DMS79 treated with DMSO at 0.1 percent for 48 hours (cell line): ENCODE data around the gene SLC10A1.

Experiments
- DNase-seq: peaks from one replicate; lab custom pipeline; 2025; lab: John Stamatoyannopoulos, UW

Gene SLC10A1

DNA sequence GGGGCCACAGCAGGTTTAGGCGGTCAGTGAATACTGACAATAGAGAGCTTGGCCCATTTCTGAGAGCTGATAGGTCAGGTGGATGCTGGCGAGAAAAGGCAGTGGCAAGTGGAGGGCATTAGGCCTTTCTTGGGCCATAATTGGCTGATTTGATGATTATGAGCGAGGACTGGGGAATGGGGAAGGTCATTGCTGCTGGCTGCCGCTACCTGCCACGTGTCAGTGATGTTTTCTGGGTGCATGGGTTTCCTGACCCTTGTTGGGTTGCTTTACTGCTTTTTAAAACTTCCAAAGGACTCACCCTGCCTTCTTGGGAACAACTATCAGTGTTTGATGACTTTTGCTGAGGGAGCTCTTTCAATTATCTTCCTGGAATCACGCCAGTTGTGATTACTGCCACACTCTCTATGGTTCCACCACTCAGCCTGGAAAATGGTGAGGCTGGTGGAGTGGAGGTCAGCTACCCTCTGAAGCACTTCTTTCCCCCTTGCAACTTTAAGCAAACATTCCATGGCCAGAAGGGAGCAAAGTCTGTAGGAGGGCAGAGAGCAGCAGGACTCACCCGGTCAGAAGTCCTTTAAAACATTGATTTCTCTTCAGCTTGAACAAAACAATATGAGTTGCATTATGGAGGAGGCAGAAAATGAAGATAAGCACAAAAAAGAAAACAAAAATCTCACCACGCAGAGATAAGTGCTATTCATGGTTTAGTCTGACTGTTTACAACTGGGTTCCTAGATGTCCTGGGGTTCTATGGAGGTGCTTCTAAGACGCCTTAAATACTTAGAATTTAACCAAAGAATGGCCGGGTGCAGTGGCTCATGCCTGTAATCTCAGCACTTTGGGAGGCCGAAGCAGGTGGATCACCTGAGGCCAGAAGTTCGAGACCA lies 12.1 kb upstream of the SLC10A1 start:
- no peak for DNase-seq

DNA sequence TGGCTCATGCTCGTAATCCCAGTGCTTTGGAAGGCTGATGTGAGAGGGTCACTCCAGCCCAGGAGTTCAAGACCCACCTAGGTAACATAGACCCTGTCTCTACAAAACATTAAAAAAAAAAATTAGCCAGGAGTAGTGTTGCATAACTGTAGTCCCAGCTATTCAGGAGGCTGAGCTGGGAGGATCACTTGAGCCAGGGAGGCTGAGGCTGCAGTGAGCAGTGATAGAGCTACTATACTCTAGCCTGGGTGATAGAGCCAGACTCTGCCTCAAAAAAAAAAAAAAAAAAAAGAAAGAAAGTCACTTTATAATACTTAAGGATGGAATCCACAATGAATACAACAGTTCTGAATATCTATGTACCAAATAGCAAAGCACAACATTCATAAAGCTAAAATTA lies 10.2 kb upstream of the SLC10A1 start:
- no peak for DNase-seq

DNA sequence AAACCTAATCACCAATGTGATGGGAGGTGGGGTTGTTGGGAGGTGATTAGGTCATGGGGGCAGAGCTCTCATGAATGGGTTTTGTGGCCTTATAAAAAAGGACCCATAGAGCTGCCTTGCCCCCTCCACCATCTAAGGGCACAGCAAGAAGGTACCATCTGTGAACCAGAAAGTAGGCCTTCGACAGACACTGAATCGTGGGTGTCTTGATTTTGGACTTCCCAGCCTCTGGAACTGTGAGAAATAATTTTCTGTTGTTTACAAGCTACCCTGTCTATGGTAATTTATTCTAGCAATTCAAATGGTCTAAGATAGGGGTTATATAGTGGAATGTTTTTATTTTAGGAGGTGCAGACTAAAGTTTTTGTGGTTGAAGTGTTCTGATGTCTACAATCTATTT lies 7.9 kb upstream of the SLC10A1 start:
- DNase-seq = no peak

DNA sequence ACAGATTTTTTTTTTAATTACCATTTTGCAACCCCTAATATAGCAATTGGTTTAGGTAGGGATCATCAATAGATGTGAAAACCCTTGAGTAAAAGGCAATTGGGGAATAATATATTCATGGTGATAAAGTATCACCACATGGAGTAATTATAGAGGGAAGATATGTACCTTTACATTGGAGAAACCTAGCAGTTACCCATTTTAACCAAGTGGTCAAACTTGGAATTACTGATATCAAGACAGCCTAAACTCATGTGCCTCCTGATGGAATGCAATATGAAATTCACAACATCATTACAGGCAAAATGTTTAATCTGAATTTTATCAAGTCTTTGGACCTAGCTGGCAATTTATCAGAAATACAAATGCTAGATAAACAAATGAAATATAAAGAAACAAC lies 6.7 kb upstream of the SLC10A1 start:
- no peak for DNase-seq

DNA sequence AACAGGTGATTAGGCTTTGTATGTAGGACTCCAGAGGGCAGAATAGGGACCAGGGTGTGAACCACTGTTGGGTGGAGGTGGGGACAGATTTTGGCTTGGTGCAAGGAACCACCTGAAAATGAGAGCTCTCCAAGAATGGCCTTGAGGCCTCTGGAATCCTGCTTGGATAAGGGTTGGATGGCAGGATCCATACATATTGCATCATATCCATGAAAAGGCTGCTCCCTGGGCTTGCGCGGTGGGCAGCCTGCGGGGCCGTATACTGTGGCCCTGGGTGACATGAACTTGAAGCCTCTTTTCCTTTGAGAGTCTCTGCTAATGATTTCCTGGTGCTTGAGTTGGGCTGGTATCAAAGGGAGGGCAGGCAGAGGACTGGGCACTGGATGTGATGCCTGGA lies 1.3 kb upstream of the SLC10A1 start:
- DNase-seq = no peak

DNA sequence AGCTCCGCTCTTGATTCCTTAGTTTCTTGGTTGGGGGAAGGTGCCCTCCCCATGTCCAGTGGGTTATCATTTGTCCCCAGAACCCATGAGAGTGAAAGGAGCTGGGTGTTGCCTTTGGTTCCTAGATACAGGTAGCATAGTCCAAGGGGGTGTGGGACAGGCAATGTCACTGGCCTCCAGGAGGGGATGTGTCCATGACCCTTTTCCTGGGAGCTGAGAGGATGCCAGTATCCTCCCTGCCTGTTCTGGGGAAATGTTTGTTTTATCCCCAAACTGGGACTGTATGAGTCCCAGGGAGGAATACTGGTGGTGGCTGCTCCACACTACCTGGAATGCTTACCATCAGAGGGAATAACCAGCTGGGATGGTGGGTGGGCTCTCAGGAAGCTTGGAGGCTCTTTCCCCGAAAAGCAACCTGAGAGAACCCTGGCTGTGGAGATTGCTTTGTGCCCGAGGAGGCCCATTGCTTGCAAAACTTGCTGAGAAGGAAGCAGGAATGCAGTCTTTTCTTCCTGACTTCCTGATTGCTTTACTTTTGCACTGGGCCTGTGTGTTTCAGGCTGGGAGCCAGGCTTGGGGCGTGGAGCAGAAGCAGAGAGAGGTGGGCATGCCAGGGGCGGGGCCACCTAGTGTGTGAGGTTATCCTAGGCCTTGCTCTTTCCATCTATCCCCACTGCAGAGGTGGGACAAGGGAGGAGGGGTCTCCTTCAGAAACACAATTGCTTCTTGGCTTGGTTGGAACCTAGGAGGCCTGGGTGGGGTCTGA lies 715 bp upstream of the SLC10A1 start:
- no peak for DNase-seq

DNA sequence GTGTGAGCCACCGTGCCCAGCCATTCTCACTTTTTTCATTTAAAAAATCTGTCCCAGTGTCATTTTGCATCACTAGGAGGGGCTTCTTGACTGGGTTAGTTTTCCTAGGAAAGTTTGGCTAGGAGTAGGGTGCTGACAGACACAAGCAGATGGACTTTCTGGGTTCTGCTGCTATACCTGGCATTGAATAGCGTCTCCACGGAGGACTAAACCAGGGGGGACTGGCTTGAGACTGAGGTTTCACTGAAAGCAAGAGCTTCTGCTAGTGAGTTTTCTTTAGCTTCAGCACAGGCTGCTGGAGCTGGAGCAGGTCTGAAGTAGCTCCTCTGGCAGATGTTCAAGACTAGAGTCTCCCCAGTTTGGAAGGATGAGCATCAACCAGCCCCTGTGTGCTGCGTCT lies 1.4 kb downstream of the SLC10A1 start:
- DNase-seq = no peak

DNA sequence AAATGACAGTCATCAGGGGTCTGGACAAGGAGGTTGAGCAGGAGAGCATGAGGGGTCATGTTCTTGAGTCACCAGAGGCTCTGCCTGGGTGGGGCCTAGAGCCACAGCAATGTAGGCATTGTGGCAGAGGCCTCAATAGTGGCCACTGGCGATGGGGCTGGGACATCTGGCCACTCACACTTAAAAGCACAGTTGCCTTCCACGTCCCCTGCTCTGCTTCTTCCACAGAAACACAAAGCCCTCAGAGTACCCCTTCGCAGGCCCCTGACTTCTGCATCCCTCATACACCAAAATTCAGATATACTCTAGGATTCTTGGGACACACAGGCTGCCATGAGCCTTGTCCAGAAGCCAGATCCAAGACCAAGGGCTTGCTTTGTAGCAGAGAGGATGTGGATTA lies 2.2 kb downstream of the SLC10A1 start:
- DNase-seq = no peak

DNA sequence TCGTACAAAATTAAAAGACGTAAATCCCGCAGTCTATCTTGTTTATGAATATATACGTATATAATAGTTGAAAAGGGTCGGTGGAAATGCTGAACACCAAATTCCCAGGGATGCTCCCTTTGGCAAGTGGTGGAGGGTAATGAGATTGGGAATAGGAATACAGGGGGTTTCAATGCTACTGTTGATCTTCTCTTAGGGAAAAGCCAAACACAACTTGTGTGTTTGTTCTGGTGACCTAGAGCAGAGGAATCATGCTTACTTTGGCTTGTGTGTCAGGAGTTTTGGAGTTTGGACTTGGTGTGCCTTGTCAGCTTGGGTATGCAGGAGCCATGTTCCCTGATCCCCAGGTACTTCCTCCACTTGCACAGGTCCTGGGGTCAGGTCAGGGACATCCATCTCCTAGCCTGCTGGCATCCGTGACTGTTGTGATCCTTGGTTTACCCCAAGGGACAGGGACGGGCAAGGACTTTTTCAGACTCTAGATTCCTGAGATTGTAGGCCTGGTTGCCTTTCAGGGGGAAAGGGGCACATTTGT lies 4.1 kb downstream of the SLC10A1 start:
- no peak for DNase-seq

DNA sequence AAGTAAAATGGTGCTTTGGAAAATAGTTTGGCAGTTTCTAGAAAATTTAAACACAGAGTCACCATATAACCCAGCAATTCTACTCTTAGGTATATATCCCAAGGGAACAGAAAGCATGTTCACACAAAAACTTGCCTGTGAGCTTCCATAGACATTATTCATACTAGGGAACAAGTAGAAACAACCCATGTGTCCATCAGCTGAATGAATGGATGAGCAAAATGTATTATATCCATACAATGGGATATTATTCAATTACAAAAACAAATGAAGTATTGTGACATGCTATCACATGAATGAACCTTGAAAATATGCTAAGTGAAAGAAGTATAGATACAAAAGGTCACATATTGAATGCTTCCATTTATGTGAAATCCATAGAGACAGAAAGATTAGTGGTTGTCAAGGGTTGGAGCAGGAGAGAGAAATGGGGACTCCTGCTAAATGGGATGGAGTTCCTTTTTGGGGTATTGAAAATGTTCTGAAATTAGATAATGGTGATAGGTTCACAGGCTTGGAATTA lies 7.9 kb downstream of the SLC10A1 start:
- DNase-seq = no peak

DNA sequence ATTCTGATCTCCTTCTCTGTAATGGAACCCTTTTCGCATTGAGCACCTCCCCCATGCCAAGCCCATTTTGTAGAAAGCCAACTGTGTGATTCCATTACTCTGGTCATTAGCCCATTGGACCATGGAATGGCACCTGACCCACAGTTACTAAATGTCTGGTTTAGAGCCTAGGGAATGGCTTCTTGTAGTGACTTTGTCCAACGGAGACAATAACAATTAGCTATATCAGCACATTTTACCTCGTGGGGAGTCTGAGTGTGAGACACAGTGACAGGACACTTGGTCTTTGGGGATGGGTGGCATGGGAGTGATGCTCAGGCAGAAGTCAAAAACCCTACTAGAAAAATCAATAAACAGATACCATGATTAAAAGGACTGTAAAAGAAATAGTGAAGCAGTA lies 10.4 kb downstream of the SLC10A1 start:
- DNase-seq = no peak

DNA sequence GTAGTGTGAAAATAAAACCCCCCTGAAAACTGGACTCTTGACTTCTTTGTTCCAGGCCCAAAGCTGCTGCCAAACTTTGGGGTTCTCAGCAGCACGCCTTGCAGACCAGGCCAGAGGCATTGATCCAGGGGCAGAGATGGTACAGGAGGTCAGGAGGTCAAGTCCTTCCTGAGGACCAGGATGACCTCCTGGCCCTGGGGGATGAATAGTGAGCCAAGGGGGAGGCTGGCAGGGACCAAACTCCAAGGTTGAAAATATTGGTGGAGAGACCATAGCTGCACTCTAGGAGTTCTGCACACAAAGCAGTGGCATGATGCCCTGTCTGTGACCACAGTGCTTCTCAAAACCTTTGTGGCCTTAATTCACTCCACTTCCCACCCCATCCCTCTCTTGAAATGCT lies 12.1 kb downstream of the SLC10A1 start:
- no peak for DNase-seq

DNA sequence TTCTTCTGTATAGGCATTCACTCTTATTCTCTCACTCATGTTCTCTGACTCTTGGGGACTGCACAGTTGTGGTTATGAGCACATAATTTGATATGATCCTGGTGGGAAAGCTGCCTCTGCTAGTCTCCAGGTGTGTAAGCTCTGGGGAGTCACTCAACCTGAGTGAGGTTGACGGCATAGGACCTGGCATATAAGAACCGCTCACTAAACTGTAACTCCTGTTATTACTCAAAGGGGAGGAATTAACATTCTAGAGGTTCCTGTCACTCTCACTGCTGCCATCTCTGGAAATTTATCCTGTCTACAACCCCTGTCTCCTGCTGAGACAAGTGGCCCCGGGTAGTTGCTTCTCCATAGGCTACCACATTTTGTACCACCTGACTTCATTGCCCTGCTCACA lies 16.1 kb downstream of the SLC10A1 start:
- no peak for DNase-seq

DNA sequence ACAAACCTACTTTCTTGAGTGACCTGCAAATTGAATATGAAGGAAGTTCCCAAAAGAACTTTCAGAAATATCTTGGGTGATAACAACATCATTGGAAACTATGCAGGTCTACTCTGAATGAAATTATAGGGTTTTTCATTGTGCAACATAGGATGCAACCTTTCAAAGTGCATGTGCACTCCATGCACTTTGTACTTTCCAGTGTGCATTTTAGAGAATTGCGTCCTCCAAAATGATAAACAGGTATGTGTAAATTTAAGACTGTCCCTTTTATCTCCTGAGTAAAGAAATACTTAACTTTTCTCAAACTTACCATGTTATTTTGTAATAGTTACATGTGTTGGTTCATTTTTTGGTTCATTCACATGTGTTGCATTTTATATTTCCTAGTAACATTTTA lies 16.9 kb downstream of the SLC10A1 start:
- no peak for DNase-seq

DNA sequence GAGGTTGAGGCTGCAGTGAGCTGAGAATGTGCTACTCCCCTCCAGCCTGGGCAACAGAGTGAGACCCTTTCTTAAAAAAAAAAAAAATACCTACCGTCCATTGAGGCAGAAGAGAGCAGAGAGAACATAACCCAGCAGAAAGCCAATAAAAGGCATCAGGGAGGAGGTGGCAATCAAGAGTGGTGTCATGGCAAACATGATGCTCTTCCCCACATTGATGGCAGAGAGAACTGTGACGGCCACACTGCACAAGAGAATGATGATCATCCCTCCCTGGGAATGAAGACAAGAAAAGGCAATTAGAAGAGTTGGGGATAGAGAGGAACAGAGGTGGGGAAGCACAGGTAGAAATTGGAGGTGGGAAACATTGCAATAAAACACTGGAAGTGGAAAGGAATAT lies 18.0 kb downstream of the SLC10A1 start:
- no peak for DNase-seq

DNA sequence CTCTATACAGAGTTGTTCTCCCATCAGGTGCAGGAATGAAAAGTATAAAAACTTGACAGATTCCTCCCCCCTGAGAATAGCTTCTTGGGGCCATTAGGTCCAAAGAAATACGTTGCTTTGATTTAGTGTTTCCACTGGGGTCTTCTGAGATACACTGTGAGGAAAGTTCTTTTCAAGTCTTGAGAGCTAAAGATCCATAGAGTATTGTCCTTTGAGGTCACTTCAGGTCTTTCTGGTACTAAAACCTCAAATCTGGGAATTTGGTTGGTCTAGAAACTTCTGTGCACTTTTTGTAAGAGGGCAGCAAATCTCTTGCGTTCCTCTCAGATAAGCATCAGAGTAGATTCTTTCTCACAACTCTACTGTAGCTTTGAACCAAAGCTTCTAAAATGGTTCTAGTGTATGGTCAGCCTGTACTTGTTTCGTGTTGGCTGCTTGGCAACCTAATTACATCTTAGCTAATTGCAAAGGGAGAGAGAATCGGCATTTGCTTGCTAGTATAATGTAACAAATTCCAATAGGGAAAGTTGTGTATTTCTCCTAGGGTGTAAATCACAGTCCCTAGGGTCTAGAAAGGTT lies 20.1 kb downstream of the SLC10A1 start:
- DNase-seq = no peak

DNA sequence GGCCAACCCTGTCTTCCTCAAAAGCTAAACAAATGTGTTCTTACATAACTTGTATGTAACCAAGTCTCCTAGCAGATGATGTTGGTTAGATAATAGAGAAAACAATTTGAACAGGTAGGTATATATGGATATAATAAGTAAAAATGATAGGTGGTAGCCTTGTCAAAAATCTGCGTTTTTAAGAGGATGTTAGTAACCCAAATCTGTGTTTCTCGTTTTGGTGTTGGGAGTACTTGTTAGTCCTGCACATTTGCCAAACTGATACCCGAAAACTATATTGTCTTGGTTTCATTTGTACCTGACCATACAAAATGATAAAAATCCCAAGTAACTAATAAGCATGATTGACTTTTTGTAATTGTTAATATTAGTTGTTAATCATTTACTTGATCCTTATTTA lies 22.0 kb downstream of the SLC10A1 start:
- no peak for DNase-seq

DNA sequence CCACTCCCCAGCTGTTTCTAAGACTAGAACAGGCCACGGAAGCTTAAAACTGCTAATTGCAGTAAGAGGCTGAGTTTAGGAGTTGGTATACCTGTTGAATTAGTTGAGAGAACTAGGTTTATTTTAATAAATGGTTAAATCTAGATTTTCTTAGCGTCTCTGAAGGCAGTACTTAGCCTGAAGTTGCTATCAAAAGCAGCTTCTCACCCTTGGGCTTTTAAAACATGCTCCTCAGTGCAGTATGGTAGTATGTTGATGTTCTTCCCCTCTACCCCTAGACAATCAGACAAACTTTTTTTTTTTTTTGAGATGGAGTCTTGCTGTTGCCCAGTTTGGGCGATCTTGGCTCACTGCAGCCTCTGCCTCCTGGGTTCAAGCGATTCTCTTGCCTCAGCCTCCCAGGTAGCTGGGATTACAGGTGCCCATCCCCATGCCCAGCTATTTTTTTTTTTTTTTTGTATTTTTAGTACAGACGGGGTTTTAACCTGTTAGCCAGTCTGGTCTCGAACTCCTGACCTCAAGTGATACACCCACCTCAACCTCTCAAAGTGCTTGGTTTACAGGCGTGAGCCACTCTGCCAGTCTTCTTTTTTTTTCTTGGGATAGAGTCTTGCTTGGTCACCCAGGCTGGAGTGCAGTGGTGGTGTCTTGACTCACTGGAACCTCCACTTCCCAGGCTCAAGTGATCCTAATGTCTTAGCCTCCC lies 23.3 kb downstream of the SLC10A1 start:
- DNase-seq = no peak

DNA sequence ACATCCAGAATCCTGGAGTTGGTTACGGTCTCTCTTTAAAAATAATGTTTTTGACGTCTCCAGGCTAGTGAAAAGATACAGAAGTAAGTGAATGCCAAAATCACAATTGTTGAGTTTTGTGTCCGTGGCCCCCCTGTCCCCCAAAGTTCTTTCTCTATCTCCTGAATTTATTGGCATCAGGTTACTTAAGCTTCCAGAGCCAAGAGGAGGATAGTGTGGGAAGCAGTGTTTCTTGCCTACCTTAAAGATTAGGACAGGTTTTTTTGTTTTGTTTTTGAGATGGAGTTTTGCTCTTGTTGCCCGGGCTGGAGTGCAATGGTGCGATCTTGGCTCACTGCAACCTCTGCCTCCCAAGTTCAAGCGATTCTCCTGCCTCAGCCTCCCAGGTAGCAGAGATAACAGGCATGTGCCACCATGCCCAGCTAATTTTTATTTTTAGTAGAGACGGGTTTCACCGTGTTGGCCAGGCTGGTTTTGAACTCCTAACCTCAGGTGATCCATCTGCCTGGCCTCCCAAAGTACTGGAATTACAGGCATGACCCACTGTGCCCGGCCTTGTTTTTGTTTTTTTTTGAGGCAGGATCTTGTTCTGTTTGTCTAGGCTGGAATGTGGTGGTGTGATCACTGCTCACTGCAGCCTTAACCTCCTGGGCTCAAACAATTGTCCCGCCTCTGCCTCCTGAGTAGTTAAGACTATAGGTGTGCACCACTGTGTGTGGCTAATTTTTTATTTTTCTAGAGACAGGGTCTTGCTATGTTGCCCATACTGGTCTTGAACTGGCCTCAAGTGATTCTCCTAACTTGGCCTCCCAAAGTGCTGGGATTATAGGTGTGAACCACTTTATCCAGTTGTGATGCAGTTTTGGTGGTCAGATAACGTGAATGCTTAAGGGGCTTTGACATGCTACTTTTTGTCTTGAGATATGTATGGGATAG lies 24.7 kb downstream of the SLC10A1 start:
- DNase-seq = no peak

DNA sequence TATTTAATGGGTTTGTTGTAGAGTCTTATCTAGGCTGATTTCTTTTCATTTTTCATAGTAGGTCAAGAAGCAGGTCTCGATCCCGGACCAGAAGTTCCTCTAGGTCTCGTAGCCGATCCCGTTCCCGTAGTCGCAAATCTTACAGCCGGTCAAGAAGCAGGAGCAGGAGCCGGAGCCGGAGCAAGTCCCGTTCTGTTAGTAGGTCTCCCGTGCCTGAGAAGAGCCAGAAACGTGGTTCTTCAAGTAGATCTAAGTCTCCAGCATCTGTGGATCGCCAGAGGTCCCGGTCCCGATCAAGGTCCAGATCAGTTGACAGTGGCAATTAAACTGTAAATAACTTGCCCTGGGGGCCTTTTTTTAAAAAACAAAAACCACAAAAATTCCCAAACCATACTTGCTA lies 25.9 kb downstream of the SLC10A1 start:
- DNase-seq = no peak

DNA sequence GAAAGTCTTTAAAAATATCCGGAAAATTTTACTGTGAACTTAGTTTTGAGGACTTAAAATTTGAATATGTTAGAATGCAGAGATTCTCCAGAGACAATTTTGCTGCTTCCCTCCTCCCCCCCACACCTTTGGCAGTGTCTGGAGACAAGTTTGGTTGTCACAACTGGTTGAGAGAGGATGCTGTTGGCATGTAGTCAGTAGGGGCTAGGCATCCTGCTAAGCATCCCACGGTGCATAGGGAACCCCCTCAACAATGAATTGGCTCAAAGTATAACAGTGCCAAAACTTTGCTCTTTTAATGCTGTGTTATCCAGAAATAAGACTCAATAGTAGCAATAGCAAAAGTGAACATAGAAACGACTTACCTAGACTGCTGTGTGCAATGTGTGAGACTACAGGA lies 26.5 kb downstream of the SLC10A1 start:
- no peak for DNase-seq
